ENCODE results near the gene TP63. TPM values are rescaled to one million over a fixed set of nuclear protein-coding genes. Genes with fewer than 3 reads are reported as not detected.
"Not testable (repeated sequence)": the region's sequence is repeated elsewhere in the genome, so short reads cannot be mapped to it uniquely, and the experiment has no call there.

The TP63 gene
- total and polyA plus RNA-seq, 5 experiments from 2014 or later, result not detected

DNA sequence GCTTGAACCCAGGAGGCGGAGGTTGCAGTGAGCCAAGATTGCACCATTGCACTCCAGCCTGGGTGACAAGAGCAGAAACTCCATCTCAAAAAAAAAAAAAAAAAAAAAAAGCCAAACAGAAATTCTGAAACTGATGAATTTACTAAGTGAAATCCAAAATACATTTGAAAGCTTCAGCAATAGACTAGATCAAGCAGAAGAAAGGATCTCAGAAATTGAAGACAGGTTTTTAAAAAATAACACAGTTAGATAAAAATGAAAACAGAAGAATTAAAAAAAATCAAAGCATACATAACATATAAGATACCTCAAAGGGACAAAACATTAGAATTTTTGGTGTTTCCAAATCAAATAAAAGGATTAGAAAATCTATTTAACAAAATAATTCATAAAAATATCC is 114.4 kb downstream of the TP63 start:
- DNase-seq, result no peak
- H3K27me3 Mint-ChIP-seq, result no peaks in the 10 kb centered on the region
- H3K4me3 Mint-ChIP-seq, result no peak overlapping the region
- H3K9me3 Mint-ChIP-seq, result peaks cover 0 to 37% (median 18%) of the 10 kb centered on the region in 9 donors
- H3K4me1 Mint-ChIP-seq, result peaks cover 0 to 1% (median 0%) of the 10 kb centered on the region in 4 donors
- H3K36me3 Mint-ChIP-seq, result peaks cover 0 to 18% (median 2%) of the 10 kb centered on the region in 3 donors
- H3K27ac Mint-ChIP-seq, result no peak overlapping the region
- no peak for ATAC-seq
- POLR2A ChIA-PET, result interaction anchor here (0.6 kb wide), 1 partner anchor 120 kb away, joined by 7 read pairs; no protein-coding TSS in a partner anchor

DNA sequence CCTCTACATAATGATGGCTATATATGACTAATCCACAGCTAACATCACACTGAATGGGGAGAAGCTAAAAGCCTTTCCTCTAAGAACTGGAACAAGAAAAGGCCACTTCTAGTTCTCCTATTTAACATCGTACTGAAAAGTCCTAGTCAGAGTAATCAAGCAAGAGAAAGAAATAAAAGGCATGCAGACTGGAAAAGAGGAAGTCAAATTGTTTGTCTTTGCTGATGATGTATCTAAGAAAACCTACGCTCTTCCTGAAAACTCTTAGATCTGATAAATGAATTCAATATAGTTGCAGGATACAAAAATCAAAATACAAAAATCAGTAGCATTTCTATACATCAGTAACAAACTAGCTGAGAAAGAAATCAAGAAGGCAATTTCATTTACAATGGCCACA is 116.9 kb downstream of the TP63 start:
- DNase-seq (no peak), ATAC-seq (no peak)
- H3K4me1 Mint-ChIP-seq, result no peaks in the 10 kb centered on the region
- POLR2A ChIA-PET, result no interaction called here
- H3K9me3 Mint-ChIP-seq, result peaks cover 0 to 30% (median 16%) of the 10 kb centered on the region in 9 donors
- H3K27me3 Mint-ChIP-seq, result no peaks in the 10 kb centered on the region
- peaks cover 0 to 13% (median 2%) of the 10 kb centered on the region in 3 donors for H3K36me3 Mint-ChIP-seq
- no peak overlapping the region for H3K27ac Mint-ChIP-seq
- H3K4me3 Mint-ChIP-seq, result no peak overlapping the region

DNA sequence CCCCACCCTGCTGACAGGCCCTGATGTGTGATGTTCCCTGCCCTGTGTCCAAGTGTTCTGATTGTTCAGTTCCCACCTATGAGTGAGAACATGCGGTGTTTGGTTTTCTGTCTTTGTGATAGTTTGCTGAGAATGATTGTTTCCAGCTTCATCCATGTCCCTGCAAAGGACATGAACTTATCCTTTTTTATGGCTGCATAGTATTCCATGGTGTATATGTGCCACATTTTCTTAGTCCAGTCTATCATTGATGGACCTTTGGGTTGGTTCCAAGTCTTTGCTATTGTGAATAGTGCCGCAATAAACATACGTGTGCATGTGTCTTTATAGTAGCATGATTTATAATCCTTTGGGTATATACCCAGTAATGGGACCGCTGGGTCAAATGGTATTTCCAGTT is 119.8 kb downstream of the TP63 start:
- H3K27ac Mint-ChIP-seq, ATAC-seq, H3K4me3 Mint-ChIP-seq, DNase-seq, H3K4me1 Mint-ChIP-seq, H3K36me3 Mint-ChIP-seq, H3K27me3 Mint-ChIP-seq, POLR2A ChIA-PET: not testable (repeated sequence)
- H3K9me3 Mint-ChIP-seq, result peaks cover 0 to 15% (median 7%) of the 10 kb centered on the region in 9 donors

DNA sequence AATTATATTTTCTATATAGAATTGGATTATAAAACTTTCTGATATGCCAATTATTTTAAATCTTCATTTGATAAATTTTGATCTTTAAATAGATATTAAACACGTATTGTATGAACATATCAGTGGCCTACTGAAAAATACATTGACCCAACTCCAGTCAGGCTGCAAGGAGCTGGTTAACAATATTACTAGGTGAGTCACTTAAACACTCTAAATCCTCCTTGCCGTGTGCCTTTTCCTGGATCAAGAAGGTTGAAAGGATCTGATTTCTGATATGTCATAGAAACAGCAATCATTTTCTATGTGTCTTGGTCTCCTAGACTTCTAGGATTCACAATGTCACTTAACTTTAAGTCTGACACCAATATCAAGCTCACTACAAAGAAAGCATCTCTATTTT is 123.2 kb downstream of the TP63 start:
- POLR2A ChIA-PET, result no interaction called here
- Mint-ChIP-seq H3K27me3 (no peaks in the 10 kb centered on the region), H3K9me3 (peaks cover 0 to 7% (median 0%) of the 10 kb centered on the region in 9 donors), H3K4me1 (no peaks in the 10 kb centered on the region), H3K36me3 (no peaks in the 10 kb centered on the region), H3K27ac (no peak overlapping the region), H3K4me3 (no peak overlapping the region)
- ATAC-seq (no peak), DNase-seq (no peak)

DNA sequence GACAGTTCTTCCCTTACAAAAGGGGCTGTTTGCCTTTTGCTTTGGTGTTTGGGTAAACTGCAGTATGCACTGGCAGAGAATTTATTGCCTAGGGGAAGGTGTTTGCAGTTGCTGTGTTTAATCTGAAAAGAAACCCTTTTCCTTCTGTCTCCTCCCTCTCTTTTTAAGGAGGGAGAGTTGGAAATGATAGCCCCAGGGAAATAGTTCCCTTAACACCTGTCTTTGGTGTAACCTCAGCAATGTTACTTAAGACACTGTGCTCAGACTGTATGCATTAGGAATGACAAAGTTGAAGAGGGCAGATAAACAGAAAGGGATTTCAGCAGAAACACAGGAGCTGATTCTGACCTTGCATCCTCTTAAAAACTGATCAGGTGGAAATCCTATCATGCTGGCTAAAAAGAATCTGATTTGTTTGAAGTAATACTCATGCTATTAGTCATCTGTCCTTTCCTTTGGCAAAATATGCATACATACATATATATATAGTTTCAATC is 125.4 kb downstream of the TP63 start:
- H3K27ac Mint-ChIP-seq, result no peak overlapping the region
- H3K4me1 Mint-ChIP-seq, result peaks cover 0 to 2% (median 0%) of the 10 kb centered on the region in 4 donors
- no peaks in the 10 kb centered on the region for H3K36me3 Mint-ChIP-seq
- ATAC-seq (no peak), DNase-seq (no peak)
- no peaks in the 10 kb centered on the region for H3K27me3 Mint-ChIP-seq
- POLR2A ChIA-PET, result no interaction called here
- H3K4me3 Mint-ChIP-seq, result no peak overlapping the region
- H3K9me3 Mint-ChIP-seq, result peaks cover 0 to 9% (median 1%) of the 10 kb centered on the region in 9 donors

DNA sequence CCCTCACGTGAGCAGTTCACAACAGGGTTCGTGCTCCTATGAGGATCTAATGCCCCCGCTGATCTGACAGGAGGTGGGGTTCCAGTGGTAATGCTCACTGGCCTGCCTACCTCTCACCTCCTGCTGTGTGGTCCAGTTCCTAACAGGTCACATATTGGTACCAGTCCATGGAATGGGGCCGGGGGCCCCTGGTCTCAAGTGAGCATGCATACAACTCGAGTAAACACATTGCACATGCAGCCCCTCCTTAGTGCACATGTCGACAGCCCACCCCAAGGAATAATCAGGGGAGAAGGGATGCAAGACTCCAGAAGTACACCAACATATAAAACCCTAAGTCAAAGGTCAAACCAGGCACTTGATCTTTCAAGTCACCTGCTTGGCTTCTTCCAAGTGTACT is 127.0 kb downstream of the TP63 start:
- DNase-seq (no peak), ATAC-seq (no peak)
- peaks cover 0 to 2% (median 0%) of the 10 kb centered on the region in 4 donors for H3K4me1 Mint-ChIP-seq
- H3K36me3 Mint-ChIP-seq, result no peaks in the 10 kb centered on the region
- no peak overlapping the region for H3K4me3 Mint-ChIP-seq
- no peaks in the 10 kb centered on the region for H3K27me3 Mint-ChIP-seq
- POLR2A ChIA-PET, result no interaction called here
- no peak overlapping the region for H3K27ac Mint-ChIP-seq
- peaks cover 0 to 8% (median 0%) of the 10 kb centered on the region in 9 donors for H3K9me3 Mint-ChIP-seq

DNA sequence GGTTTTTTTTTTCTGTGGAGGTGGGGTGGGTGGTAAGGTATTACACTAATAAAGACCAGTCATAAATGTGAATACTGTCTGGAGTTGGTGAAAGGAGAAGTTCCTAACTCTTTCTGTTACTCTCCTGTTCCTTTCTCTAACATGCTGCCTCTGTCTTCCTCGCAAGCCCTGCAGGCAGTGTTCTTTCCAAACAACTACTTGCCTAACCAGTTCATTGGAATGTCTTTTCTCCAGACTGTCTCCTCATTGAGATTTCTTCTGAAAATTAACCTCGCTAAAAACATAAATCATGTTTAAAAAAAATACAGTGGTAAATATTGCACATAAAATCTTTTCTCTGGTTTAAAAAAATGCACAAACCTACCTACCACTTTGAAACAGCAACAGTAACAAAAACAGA is 135.2 kb downstream of the TP63 start:
- Mint-ChIP-seq H3K27me3 (peaks cover 0 to 2% (median 0%) of the 10 kb centered on the region in 5 donors), H3K36me3 (no peaks in the 10 kb centered on the region), H3K4me1 (peaks cover 0 to under 1% (median 0%) of the 10 kb centered on the region in 4 donors), H3K27ac (peak overlapping the region in 1 of 10 donors; percentile 5), H3K9me3 (peaks cover 0 to 5% (median 0%) of the 10 kb centered on the region in 9 donors), H3K4me3 (no peak overlapping the region)
- DNase-seq (no peak), ATAC-seq (no peak)
- POLR2A ChIA-PET, result interaction anchor here (0.5 kb wide), 1 partner anchor 458 kb away, joined by 4 read pairs; no protein-coding TSS in a partner anchor

DNA sequence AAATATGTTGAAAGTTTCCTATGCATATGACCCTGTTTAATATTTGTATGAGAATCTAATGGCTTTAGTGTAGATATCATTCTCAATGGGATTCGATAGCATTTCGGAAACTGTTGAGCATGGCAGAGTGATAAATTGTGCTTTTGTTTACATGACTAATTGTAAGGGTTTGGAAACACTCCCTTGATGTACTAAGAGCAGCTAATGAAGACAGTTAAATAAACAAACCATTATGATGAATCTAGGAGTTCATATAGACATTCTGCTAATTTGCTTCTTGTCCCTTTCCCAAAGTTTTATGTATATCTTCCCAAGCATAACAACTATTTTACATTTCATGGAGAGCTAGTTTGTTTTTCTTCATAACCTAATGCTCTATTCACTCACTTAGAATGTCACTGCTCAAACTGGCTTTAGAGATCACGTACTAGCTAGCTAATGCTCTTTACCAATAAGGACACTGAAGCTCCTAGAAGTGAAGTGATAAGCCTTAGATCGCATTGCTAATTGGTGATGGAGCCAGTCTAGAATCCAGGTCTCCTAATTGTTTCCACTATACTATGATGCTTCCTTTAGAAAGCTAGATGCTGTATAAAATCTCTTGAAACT is 140.8 kb downstream of the TP63 start:
- H3K27ac Mint-ChIP-seq, result no peak overlapping the region
- DNase-seq (no peak), ATAC-seq (no peak)
- peaks cover 0 to 4% (median 0%) of the 10 kb centered on the region in 5 donors for H3K27me3 Mint-ChIP-seq
- peaks cover 0 to 2% (median 0%) of the 10 kb centered on the region in 3 donors for H3K36me3 Mint-ChIP-seq
- no peak overlapping the region for H3K4me3 Mint-ChIP-seq
- H3K9me3 Mint-ChIP-seq, result no peaks in the 10 kb centered on the region
- POLR2A ChIA-PET, result no interaction called here
- H3K4me1 Mint-ChIP-seq, result no peaks in the 10 kb centered on the region

DNA sequence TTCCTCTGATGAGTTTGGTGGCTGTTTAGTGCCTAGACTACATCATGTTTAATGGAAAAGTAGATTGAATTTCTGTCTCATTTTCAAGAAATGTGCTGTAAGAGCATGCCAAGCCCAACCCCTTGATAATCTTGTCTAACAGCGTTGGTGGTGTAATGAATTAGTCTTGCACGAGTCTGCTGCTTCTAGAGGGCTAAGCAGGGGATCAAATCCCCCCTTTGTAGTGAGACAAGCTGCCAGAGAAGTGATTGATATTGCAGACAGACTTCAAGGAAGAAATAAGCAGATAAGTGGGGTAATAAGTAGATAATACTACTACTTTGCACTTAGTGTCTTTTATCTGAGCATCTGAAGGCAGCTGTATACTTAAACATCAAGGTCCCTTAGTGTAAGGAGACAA is 141.4 kb downstream of the TP63 start:
- Mint-ChIP-seq H3K4me3 (no peak overlapping the region), H3K9me3 (no peaks in the 10 kb centered on the region), H3K27me3 (peaks cover 0 to 4% (median 0%) of the 10 kb centered on the region in 5 donors), H3K4me1 (no peaks in the 10 kb centered on the region), H3K27ac (no peak overlapping the region), H3K36me3 (peaks cover 0 to 2% (median 0%) of the 10 kb centered on the region in 3 donors)
- no peak for ATAC-seq
- POLR2A ChIA-PET, result no interaction called here
- no peak for DNase-seq

DNA sequence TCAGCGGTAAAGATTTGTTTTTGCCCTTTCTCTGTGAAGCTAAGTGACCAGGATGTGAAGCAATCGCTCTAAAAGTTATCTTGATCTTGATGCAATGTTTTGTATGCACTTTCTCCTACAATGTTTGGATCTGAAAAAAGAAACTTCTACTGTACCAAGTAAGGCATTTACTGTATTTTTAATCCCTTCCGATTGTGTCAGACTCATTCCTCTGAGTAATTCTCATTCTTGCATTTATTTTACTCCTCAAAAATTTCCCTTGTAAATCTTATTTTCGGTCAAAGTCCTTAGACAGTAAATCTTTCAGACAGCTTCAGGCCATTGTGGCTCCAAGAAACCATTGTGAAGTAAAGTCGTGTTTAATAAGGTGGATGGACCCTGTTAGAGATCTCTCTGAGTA is 141.9 kb downstream of the TP63 start:
- Mint-ChIP-seq H3K27me3 (peaks cover 0 to 4% (median 0%) of the 10 kb centered on the region in 5 donors), H3K4me1 (no peaks in the 10 kb centered on the region), H3K9me3 (no peaks in the 10 kb centered on the region), H3K4me3 (no peak overlapping the region), H3K27ac (no peak overlapping the region), H3K36me3 (peaks cover 0 to 2% (median 0%) of the 10 kb centered on the region in 3 donors)
- POLR2A ChIA-PET, result no interaction called here
- DNase-seq (no peak), ATAC-seq (no peak)

DNA sequence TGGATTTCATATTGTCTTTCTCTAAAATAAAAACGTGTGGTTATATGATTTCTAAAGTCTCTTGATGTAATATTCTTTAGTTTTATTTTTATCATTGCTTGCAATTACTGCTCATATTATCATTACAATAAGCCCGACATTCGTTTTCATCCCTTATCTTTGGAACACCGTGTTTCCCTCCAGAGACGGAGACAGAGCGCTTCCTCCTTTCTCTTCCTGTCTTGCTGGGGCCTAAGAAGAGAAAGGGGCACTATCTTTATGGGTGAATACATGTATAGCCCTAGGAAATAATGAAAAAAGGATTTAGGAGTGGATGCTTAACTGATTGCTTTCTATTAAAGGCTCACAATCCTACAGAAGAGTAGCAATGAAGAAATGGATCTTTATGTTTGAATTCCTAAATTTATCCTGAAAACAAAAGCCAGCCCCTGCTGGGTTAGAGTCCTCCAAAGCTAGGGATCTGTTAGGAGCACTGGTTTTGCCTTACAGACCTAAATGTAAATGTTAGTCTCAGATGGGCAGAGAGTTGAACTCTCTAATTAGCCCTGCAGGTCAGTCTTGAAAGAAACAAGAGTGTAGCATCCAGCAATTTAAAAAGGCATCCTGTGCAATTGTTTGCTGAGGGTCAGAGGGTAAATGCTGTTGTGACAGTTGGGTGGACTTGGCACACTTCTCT is 145.1 kb downstream of the TP63 start:
- DNase-seq, result no peak
- H3K27ac Mint-ChIP-seq, result no peak overlapping the region
- ATAC-seq, result no peak
- no peaks in the 10 kb centered on the region for H3K4me1 Mint-ChIP-seq
- H3K9me3 Mint-ChIP-seq, result peaks cover 0 to 3% (median 0%) of the 10 kb centered on the region in 9 donors
- H3K27me3 Mint-ChIP-seq, result peaks cover 0 to 3% (median 0%) of the 10 kb centered on the region in 5 donors
- H3K4me3 Mint-ChIP-seq, result no peak overlapping the region
- H3K36me3 Mint-ChIP-seq, result peaks cover 0 to 2% (median 0%) of the 10 kb centered on the region in 3 donors
- POLR2A ChIA-PET, result no interaction called here

DNA sequence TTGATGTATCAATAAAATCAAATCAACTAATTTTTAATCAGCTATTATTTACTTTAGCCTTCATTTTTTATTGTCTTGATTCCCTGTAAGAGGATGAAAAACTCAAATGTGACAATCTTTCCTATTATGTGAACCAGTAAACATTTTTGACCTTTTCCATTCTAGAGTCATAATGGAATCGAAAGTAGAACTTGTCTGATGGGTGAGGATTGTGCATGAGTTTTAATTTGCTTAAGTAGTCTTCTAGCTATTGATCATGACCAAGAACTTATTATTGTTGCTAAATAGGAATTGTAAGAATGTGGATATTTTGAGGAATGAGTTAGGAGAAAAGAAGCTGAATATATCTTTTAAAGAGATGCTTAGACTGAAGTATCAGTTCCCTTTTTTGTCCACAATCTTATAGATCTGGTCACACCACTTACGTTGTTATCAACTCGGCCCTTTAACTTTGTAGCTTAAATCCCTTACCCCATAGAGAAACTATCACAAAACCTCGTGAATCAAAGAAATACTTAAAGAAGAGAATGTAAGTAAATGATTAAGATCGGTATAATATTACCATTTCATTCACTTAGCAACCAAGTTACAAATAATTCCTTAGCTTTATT is 147.3 kb downstream of the TP63 start:
- peaks cover 0 to 8% (median 2%) of the 10 kb centered on the region in 5 donors for H3K27me3 Mint-ChIP-seq
- DNase-seq, result no peak
- peaks cover 0 to 2% (median 0%) of the 10 kb centered on the region in 3 donors for H3K36me3 Mint-ChIP-seq
- POLR2A ChIA-PET, result no interaction called here
- peaks cover 0 to 3% (median 0%) of the 10 kb centered on the region in 9 donors for H3K9me3 Mint-ChIP-seq
- no peaks in the 10 kb centered on the region for H3K4me1 Mint-ChIP-seq
- no peak overlapping the region for H3K4me3 Mint-ChIP-seq
- no peak for ATAC-seq
- no peak overlapping the region for H3K27ac Mint-ChIP-seq

DNA sequence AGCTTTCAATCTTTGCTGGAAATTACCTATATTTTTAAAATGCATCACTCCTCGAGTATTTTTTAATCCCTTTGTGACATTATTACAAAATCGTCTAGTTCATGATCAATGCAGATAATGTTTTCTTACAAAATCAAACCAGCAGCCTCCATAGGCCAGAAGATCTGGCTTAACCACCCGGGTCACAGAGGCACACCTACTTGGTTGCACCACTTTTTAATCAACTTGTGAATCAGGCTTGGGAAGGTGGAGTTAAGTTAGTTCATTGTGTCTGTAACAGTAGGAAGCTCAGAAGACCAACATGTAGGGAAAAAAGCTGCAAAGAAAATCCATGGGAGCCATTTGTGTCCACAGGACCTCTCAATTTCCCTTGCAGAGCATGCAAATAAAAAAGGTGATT is 148.0 kb downstream of the TP63 start:
- Mint-ChIP-seq H3K27ac (no peak overlapping the region), H3K9me3 (peaks cover 0 to 3% (median 0%) of the 10 kb centered on the region in 9 donors), H3K4me3 (no peak overlapping the region), H3K4me1 (no peaks in the 10 kb centered on the region), H3K36me3 (peaks cover 0 to 2% (median 0%) of the 10 kb centered on the region in 3 donors), H3K27me3 (peaks cover 0 to 8% (median 2%) of the 10 kb centered on the region in 5 donors)
- no peak for ATAC-seq
- POLR2A ChIA-PET, result no interaction called here
- DNase-seq, result no peak

Data from naive thymus-derived CD8-positive, alpha-beta T cell (primary cell).